CD4-positive, alpha-beta T cell treated with Interleukin-12 subunit alpha and Interleukin-12 subunit beta, for 1 hour (primary cell): ENCODE measurements around the gene SHC3.

Experiments
- DNase-seq: peaks from one replicate; pipeline ENCODE4 v3.0.0-alpha.2; 2020

Gene SHC3

GRCh38 chr9:89015336-89015735, 163.3 kb downstream of the SHC3 start:
- no peak for DNase-seq

- no peak for DNase-seq
Measured at GRCh38 chr9:89014153-89014552, 164.5 kb downstream of the SHC3 start.

GRCh38 chr9:89013660-89014059, 165.0 kb downstream of the SHC3 start:
- DNase-seq = no peak

- DNase-seq = no peak
Measured at GRCh38 chr9:89012294-89013042, 166.2 kb downstream of the SHC3 start.

DNA sequence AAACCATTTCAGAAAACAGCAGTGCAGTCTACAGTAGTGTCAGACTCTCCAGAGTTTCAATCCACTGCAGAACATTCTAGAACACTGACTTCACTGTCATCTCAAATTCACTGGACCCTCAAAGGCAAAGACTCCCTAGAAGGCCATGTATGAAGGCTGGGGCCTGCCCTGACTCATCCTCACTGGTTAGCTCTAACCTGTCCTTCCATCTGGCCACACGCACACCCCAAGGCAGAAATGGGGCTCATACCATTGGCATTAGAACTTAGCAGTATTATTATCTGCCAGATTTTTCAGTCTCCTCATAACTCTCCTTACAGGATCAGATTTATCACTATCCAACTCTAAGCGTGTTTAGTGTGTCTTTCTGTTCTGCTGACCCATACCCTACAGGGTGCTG, 166.9 kb downstream of the SHC3 start:
- DNase-seq = no peak

- no peak for DNase-seq
Measured at GRCh38 chr9:89010526-89011111, 168.0 kb downstream of the SHC3 start.

DNA sequence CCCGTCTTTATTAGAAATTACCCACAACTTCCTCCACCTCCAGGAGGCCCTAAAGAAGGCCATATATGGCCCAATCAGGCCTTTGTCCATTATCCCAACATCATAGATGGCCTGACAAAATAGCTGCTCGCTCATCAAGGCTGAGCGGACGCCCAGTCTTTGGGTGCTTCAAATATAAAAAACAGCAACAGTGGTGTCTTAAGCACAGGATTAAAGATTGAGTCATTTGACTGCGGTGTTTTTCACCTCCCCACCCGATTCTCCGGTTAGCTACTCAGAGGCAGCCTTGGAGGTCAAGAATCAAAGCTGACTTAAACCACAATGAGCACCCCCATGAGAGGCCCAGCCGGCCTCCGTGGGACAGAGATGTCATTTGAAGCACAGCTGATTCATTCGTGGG, 168.6 kb downstream of the SHC3 start:
- DNase-seq = no peak

DNA sequence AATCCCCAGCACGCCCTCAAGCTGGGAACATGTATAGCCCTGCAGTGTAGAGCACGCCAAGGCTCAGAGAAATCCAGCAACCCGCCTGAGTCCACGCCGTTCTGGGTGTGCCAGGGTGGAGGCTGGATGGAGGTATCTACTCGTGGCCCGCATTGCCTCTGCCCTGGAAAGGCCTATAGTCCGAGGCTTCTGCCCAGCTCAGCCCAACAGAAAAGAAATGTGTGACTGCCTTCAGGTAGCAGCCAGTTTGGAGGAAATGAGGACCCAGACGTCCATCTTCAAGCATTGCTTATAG, 169.1 kb downstream of the SHC3 start:
- no peak for DNase-seq

- no peak for DNase-seq
Measured at GRCh38 chr9:89008744-89009545, 169.7 kb downstream of the SHC3 start.

- no peak for DNase-seq
Measured at GRCh38 chr9:89008055-89008743, 170.4 kb downstream of the SHC3 start.

GRCh38 chr9:89006996-89007967, 171.3 kb downstream of the SHC3 start:
- DNase-seq = no peak

- no peak for DNase-seq
Measured at GRCh38 chr9:89006267-89006666, 172.4 kb downstream of the SHC3 start.

DNA sequence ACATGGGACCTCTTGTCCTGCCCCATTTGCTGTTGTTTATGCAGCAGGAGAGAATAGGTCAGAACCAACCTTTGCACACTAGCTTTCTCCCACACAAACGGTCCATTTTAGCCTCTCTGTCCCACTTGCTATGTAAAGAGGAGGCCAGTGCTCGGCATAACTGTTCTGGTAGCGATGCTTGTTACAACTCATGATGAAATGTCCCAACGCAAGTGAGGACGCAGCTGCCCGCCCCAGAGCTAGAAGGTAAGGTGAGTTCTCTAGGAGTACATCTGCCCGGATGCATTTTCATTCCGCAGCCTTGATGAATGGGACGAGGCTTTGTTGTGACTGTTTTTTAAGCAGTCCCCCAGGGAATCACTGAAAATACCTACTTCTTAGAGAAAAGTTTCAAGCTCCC, 173.3 kb downstream of the SHC3 start:
- DNase-seq = no peak

GRCh38 chr9:89002987-89003386, 175.6 kb downstream of the SHC3 start:
- DNase-seq = no peak

- no peak for DNase-seq
Measured at GRCh38 chr9:89001917-89002540, 176.6 kb downstream of the SHC3 start.

DNA sequence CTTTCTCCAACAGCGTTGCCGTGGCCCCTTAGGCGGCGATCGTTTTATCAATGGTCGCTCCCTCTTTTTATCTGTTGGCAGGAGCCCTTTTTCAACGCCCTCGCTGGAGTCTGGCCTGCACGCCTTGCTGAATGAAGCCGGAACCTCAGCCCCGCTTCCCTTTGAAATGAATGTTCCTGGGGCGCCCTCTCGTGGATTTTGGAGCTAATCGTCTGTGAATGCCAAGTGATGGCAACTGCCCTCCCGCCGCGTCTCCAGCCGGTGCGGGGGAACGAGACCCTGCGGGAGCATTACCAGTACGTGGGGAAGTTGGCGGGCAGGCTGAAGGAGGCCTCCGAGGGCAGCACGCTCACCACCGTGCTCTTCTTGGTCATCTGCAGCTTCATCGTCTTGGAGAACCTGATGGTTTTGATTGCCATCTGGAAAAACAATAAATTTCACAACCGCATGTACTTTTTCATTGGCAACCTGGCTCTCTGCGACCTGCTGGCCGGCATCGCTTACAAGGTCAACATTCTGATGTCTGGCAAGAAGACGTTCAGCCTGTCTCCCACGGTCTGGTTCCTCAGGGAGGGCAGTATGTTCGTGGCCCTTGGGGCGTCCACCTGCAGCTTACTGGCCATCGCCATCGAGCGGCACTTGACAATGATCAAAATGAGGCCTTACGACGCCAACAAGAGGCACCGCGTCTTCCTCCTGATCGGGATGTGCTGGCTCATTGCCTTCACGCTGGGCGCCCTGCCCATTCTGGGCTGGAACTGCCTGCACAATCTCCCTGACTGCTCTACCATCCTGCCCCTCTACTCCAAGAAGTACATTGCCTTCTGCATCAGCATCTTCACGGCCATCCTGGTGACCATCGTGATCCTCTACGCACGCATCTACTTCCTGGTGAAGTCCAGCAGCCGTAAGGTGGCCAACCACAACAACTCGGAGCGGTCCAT, 177.4 kb downstream of the SHC3 start:
- peak; percentile 67 for DNase-seq

- no peak for DNase-seq
Measured at GRCh38 chr9:89000371-89000781, 178.2 kb downstream of the SHC3 start.

DNA sequence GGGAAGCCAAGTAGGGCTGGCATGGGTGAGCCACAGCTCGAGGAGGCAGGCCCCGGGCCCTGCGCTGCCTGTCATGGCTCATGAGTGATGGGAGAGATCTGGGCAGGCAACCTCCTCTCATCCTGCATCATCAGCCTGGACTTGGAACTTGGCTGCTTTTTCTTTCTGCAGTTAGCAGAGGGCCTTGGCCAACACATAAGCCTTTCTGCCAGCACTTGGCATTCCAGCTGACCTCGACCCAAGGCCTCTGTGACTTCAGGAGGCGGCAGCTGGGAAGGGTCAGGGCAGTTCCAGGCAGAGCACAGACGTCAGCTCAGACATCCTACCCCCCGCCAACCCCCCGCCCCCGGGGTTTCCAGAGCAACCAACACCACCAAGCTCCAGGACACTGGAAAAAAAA, 179.7 kb downstream of the SHC3 start:
- DNase-seq = no peak

- DNase-seq = no peak
Measured at GRCh38 chr9:88998503-88998902, 180.1 kb downstream of the SHC3 start.

DNA sequence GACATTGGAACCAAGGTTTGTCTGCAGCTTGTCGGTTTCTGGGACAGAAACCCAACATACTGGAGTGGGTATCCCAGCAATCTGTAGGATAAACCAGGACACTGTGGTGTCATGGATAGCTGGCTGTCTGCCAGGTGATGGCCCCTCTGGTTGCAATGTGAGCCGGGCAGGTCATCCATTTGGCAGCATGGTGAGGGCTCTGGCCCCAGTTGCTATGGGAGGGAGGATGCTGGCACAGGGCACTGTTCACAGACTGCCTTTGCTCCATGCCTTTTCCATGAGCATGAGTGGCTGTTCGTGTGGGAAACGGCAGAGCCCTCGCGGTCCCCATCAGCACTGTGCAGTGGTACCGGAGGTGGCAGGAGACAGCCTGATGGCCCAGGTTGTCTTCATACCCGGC, 181.0 kb downstream of the SHC3 start:
- DNase-seq = no peak

DNA sequence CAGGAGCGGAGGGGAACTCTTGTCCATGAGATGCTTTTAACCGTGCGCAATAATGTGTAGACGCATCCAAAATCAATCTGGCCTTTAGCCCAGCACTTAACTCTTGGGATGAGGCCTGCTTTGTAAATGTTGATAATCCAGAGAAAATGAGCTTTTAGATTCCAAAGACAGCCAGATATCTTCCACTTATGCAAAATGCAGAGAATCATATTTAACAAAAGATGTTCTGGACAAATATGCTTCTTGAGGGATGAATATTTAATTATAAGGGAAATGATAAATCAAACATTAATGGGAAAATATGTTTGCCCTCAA, 181.7 kb downstream of the SHC3 start:
- no peak for DNase-seq
